Lower leg skin (tissue), 4 donors: Measurements from ENCODE around the gene ZCCHC7. TPM values are rescaled to one million over a fixed set of nuclear protein-coding genes. Genes with fewer than 3 reads are reported as not detected.

Source experiments
- DNase-seq, 2 donors: peaks; one replicate each; pipeline ENCODE4 v3.0.0-alpha.2; 2019; ENCODE audit warnings: low spot score in 2 of 2
- H3K4me3 ChIP-seq: fragments of 200-600 bp; sonication (generic); 2 replicates; pipeline ENCODE4 v1.5.1; 2017; ENCODE audit warnings: mild to moderate bottlenecking, low read depth; ENCODE audit not compliant: poor library complexity, severe bottlenecking
- CTCF ChIP-seq, 3 donors: fragments of 450-650 bp; IDR thresholded peaks; one replicate each; pipeline ENCODE4 v1.5.1; 2016; ENCODE audit warnings: antibody characterized with exemption in 3 of 3, mild to moderate bottlenecking in 3 of 3, moderate library complexity in 2 of 3
- POLR2A ChIP-seq, 2 donors: fragments of 450-650 bp; IDR thresholded peaks; one replicate each; pipeline ENCODE4 v1.6.1; 2016 to 2017; ENCODE audit warnings: antibody characterized with exemption in 2 of 2, mild to moderate bottlenecking in 1 of 2, moderate library complexity in 1 of 2
- WGBS, 2 donors: methylation state at CpG; one replicate each; pipeline ENCODE4 v1.1.5; 2018; 5-methylcytosine and 5-hydroxymethylcytosine counted together
- intact Hi-C: fragments of 100-400 bp; cut with DNase I; formaldehyde crosslinking; loops from one replicate; pipeline ENCODE4 v1.15.0; 2023; ENCODE audit warnings: low total_unique reads
- total RNA-seq, 4 donors: library from RNA; depleted of rRNA; stranded (reverse); fragments of >200 nt; gene quantifications; one replicate each; pipeline ENCODE4 v1.1.0, GENCODE V29; 2016

Gene ZCCHC7
- total RNA-seq, 4 donors from 2014 or later: 12.2 to 17.6 (median 15.7) TPM

GRCh38 chr9:37172557-37172956, 52.2 kb downstream of the ZCCHC7 start:
- WGBS, 2 donors: 89 to 91% methylated on average over 4 of the region's 4 CpGs
- intact Hi-C loops: no loop called here
- no peak overlapping the region for H3K4me3 ChIP-seq
- no peak for TF ChIP-seq CTCF (IDR thresholded peaks at IDR 0.05)
- no peak for TF ChIP-seq POLR2A (IDR thresholded peaks at IDR 0.05)
- DNase-seq: no peak

- H3K4me3 ChIP-seq: no peak overlapping the region
- no peak for TF ChIP-seq POLR2A (IDR thresholded peaks at IDR 0.05)
- TF ChIP-seq CTCF (IDR thresholded peaks at IDR 0.05): no peak
- 72 to 79% methylated on average over 2 of the region's 2 CpGs for WGBS, 2 donors
- intact Hi-C loops: no loop called here
- DNase-seq: no peak
Observed at GRCh38 chr9:37174247-37174646, 53.9 kb downstream of the ZCCHC7 start.

- intact Hi-C loops: no loop called here
- no peak overlapping the region for H3K4me3 ChIP-seq
- no peak for DNase-seq
- TF ChIP-seq POLR2A (IDR thresholded peaks at IDR 0.05) (no peak), CTCF (IDR thresholded peaks at IDR 0.05) (no peak)
- WGBS, 2 donors: 95 to 97% methylated on average over 2 of the region's 2 CpGs
Observed at GRCh38 chr9:37178742-37179141, 58.4 kb downstream of the ZCCHC7 start.

- no peak for DNase-seq
- TF ChIP-seq CTCF (IDR thresholded peaks at IDR 0.05) (no peak), POLR2A (IDR thresholded peaks at IDR 0.05) (no peak)
- no peak overlapping the region for H3K4me3 ChIP-seq
- 87% methylated on average over 3 of the region's 3 CpGs for WGBS, 2 donors
- intact Hi-C loops: no loop called here
Observed at GRCh38 chr9:37179576-37179975, 59.2 kb downstream of the ZCCHC7 start.

- no peak for DNase-seq
- TF ChIP-seq POLR2A (IDR thresholded peaks at IDR 0.05) (no peak), CTCF (IDR thresholded peaks at IDR 0.05) (no peak)
- WGBS, 2 donors: 78 to 87% methylated on average over 2 of the region's 2 CpGs
- no peak overlapping the region for H3K4me3 ChIP-seq
- intact Hi-C loops: no loop called here
Observed at GRCh38 chr9:37180138-37180537, 59.8 kb downstream of the ZCCHC7 start.

GRCh38 chr9:37182718-37183117, 62.3 kb downstream of the ZCCHC7 start:
- TF ChIP-seq CTCF (IDR thresholded peaks at IDR 0.05) (no peak), POLR2A (IDR thresholded peaks at IDR 0.05) (no peak)
- no peak for DNase-seq
- 96% methylated on average over 1 of the region's 1 CpG for WGBS, 2 donors
- H3K4me3 ChIP-seq: no peak overlapping the region
- intact Hi-C loops: no loop called here
